Smooth muscle cell (in vitro differentiated cells): Measurements from ENCODE around the gene NRGN. TPM values are rescaled to one million over a fixed set of nuclear protein-coding genes. Genes with fewer than 3 reads are reported as not detected.

Experiments used
- DNase-seq: peaks from one replicate; lab custom pipeline; 2025; ENCODE audit not compliant: unreplicated experiment; lab: John Stamatoyannopoulos, UW
- H2AFZ ChIP-seq: fragments of 200-600 bp; sonication (generic); 2 replicates; pipeline ENCODE4 v1.6.0; 2016; ENCODE audit warnings: antibody characterized with exemption, low read depth, mild to moderate bottlenecking
- H3F3A ChIP-seq: fragments of 200-600 bp; sonication (generic); 2 replicates; pipeline ENCODE4 v1.6.0; 2017; ENCODE audit warnings: antibody characterized with exemption, low read depth
- H3K27ac ChIP-seq: fragments of 200-600 bp; sonication (generic); 2 replicates; pipeline ENCODE4 v1.5.1; 2016; ENCODE audit warnings: low read depth, mild to moderate bottlenecking
- H3K27me3 ChIP-seq: fragments of 200-600 bp; sonication (generic); 2 replicates; pipeline ENCODE4 v1.6.1; 2016; ENCODE audit warnings: low read depth, mild to moderate bottlenecking
- H3K36me3 ChIP-seq: fragments of 200-600 bp; sonication (generic); 2 replicates; pipeline ENCODE4 v1.5.1; 2016; ENCODE audit warnings: low read depth
- H3K4me1 ChIP-seq: fragments of 200-600 bp; sonication (generic); 2 replicates; pipeline ENCODE4 v1.5.1; 2016; ENCODE audit warnings: low read depth
- H3K4me2 ChIP-seq: fragments of 200-600 bp; sonication (generic); 2 replicates; pipeline ENCODE4 v1.6.0; 2016; ENCODE audit warnings: mild to moderate bottlenecking
- H3K4me3 ChIP-seq: fragments of 200-600 bp; sonication (generic); 2 replicates; pipeline ENCODE4 v1.5.1; 2016; ENCODE audit warnings: mild to moderate bottlenecking
- H3K79me2 ChIP-seq: fragments of 200-600 bp; sonication (generic); 2 replicates; pipeline ENCODE4 v1.6.0; 2016; ENCODE audit warnings: low read depth, mild to moderate bottlenecking
- H3K9ac ChIP-seq: fragments of 200-600 bp; sonication (generic); 2 replicates; pipeline ENCODE4 v1.6.0; 2016; ENCODE audit warnings: low read depth
- H3K9me3 ChIP-seq: fragments of 200-600 bp; sonication (generic); replicated peaks from 2 replicates; pipeline ENCODE4 v1.5.1; 2016; ENCODE audit warnings: low read depth
- H4K20me1 ChIP-seq: fragments of 200-600 bp; sonication (generic); 2 replicates; pipeline ENCODE4 v1.6.0; 2016; ENCODE audit warnings: low read depth
- CTCF ChIP-seq: fragments of 200-600 bp; sonication (generic); IDR thresholded peaks from 2 replicates; pipeline ENCODE4 v1.5.1; 2017; ENCODE audit warnings: borderline replicate concordance, mild to moderate bottlenecking, antibody characterized with exemption; ENCODE audit not compliant: insufficient read depth, poor library complexity, severe bottlenecking
- WGBS: methylation state at CpG from one replicate; pipeline ENCODE4 v1.1.7; 2016; ENCODE audit warnings: low lambda C conversion rate; 5-methylcytosine and 5-hydroxymethylcytosine counted together
- polyA plus RNA-seq: library from polyadenylated mRNA; unstranded; fragments of >200 nt; fragmentation: Nextera tagmentation; extraction: Ambion mirVana; gene quantifications from 2 replicates; pipeline ENCODE4 v1.2.1, GENCODE V29; 2016
- total RNA-seq: library from RNA; depleted of rRNA; stranded (reverse); fragments of >200 nt; gene quantifications from 2 replicates; pipeline ENCODE4 v1.2.3, GENCODE V29; 2014

Gene NRGN
- total and polyA plus RNA-seq, 2 experiments from 2014 or later: 1.2 to 2.0 TPM

DNA sequence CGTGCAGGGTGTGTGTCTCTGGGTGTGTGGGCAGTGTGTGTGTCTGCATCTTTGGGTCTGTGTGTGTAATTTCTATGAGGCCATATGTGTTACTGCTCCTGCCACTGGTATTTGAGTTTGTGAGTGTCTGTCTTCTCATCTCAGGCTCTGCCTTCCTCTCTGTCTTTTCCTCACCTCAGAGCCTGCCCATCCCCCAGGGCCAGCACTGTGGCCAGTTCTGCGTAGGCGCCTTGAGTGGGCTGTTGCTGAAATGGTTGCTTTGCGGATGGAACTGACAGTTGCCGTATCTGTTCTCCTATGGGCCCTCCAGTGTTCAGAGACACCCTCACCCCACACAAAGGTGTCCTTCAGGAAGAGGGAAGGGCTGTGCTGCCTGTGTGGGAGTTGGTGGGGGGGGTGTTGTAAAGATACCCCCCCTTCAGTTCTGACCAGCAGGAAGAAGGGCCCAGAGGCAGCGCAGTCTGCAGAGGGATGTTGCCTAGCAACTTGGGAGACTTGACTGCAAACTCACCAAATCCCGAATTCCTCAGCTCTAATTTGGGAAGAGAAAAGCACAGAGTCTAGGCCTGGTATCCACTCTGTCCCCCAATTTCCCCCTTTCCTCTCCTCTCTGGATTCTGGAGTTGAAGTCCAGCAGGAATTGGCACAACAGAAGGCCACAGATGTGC is 2.0 kb upstream of the NRGN start:
- WGBS: 82% methylated on average over 7 of the region's 7 CpGs
- peaks cover 79% of the 10 kb centered on the region for H3K27me3 ChIP-seq

GRCh38 chr11:124738713-124739478 is 846 bp upstream of the NRGN start:
- no peak for DNase-seq
- H3K9me3 ChIP-seq: no peaks in the 10 kb centered on the region
- WGBS: 72% methylated on average over 21 of the region's 21 CpGs
- H2AFZ ChIP-seq: no peak overlapping the region
- H3K79me2 ChIP-seq: no peaks in the 10 kb centered on the region
- no peak overlapping the region for H3K4me3 ChIP-seq
- no peaks in the 10 kb centered on the region for H3F3A ChIP-seq
- no peak for TF ChIP-seq CTCF
- peaks cover 91% of the 10 kb centered on the region for H3K27me3 ChIP-seq
- no peak overlapping the region for H3K27ac ChIP-seq
- peaks cover 11% of the 10 kb centered on the region for H3K4me1 ChIP-seq
- peak overlapping the region; percentile 89 for H3K4me2 ChIP-seq
- no peaks in the 10 kb centered on the region for H4K20me1 ChIP-seq
- no peak overlapping the region for H3K9ac ChIP-seq
- H3K36me3 ChIP-seq: no peaks in the 10 kb centered on the region

More for the DNA sequence above, 2.0 kb upstream of the NRGN start:
- Histone ChIP-seq H2AFZ (no peak overlapping the region), H3K9me3 (no peaks in the 10 kb centered on the region), H3K4me1 (peaks cover 11% of the 10 kb centered on the region), H3K36me3 (no peaks in the 10 kb centered on the region), H3K79me2 (no peaks in the 10 kb centered on the region), H4K20me1 (no peaks in the 10 kb centered on the region), H3K27ac (no peak overlapping the region), H3F3A (no peaks in the 10 kb centered on the region), H3K4me2 (no peak overlapping the region), H3K9ac (no peak overlapping the region), H3K4me3 (no peak overlapping the region)
- TF ChIP-seq CTCF: no peak
- DNase-seq: no peak

- no peak for DNase-seq
- peaks cover 93% of the 10 kb centered on the region for H3K27me3 ChIP-seq
- TF ChIP-seq CTCF: peak; percentile 37
- no peaks in the 10 kb centered on the region for H3K79me2 ChIP-seq
- peak overlapping the region; percentile 89 for H3K4me2 ChIP-seq
- no peak overlapping the region for H3K9ac ChIP-seq
- no peak overlapping the region for H3K27ac ChIP-seq
- H3K4me1 ChIP-seq: peaks cover 16% of the 10 kb centered on the region
- H4K20me1 ChIP-seq: no peaks in the 10 kb centered on the region
- no peaks in the 10 kb centered on the region for H3F3A ChIP-seq
- H3K36me3 ChIP-seq: no peaks in the 10 kb centered on the region
- no peaks in the 10 kb centered on the region for H3K9me3 ChIP-seq
- WGBS: 5% methylated on average over 36 of the region's 37 CpGs
- H2AFZ ChIP-seq: peak overlapping the region; percentile 70
- H3K4me3 ChIP-seq: peak overlapping the region; percentile 60
Observed at GRCh38 chr11:124740277-124740882, 638 bp downstream of the NRGN start.
